Measurements from ENCODE around the gene RFX3.

- TF ChIP-seq, protein P1, sequence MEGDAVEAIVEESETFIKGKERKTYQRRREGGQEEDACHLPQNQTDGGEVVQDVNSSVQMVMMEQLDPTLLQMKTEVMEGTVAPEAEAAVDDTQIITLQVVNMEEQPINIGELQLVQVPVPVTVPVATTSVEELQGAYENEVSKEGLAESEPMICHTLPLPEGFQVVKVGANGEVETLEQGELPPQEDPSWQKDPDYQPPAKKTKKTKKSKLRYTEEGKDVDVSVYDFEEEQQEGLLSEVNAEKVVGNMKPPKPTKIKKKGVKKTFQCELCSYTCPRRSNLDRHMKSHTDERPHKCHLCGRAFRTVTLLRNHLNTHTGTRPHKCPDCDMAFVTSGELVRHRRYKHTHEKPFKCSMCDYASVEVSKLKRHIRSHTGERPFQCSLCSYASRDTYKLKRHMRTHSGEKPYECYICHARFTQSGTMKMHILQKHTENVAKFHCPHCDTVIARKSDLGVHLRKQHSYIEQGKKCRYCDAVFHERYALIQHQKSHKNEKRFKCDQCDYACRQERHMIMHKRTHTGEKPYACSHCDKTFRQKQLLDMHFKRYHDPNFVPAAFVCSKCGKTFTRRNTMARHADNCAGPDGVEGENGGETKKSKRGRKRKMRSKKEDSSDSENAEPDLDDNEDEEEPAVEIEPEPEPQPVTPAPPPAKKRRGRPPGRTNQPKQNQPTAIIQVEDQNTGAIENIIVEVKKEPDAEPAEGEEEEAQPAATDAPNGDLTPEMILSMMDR (conservative IDR thresholded peaks at IDR 0.05) = no peak
- no peak for TF ChIP-seq ZFX (IDR thresholded peaks at IDR 0.05)
These were observed 15.4 kb upstream of the RFX3 start for GRCh38 chr9:3541206-3541605.

Measured in C4-2B (cell line).